Measurements from ENCODE around the gene SLC9A9.

GRCh38 chr3:143396790-143397189 lies 451.5 kb downstream of the SLC9A9 start:
- TF ChIP-seq BMI1 (IDR thresholded peaks at IDR 0.05; ENCODE audit: low read length) (no peak), ESRRA (IDR thresholded peaks at IDR 0.05; ENCODE audit: borderline replicate concordance, low read depth) (no peak), TARDBP (IDR thresholded peaks at IDR 0.05) (no peak), NCOA1 (IDR thresholded peaks at IDR 0.05; ENCODE audit: low read depth) (no peak), POLR2A (conservative IDR thresholded peaks at IDR 0.05) (no peak), SP1 (CRISPR knock-in tag; IDR thresholded peaks at IDR 0.05) (no peak), KDM2B (CRISPR knock-in tag; IDR thresholded peaks at IDR 0.05) (no peak), ETS1 (conservative IDR thresholded peaks at IDR 0.05; ENCODE audit: control insufficient read depth, low read depth, low read length) (no peak), FOXM1 (IDR thresholded peaks at IDR 0.05; ENCODE audit: low read depth) (no peak), FOXM1 (CRISPR knock-in tag; IDR thresholded peaks at IDR 0.05; ENCODE audit: low read depth) (no peak)
